Tibial nerve (tissue), 4 donors: ENCODE results near the gene ODR4.

Source experiments
- EP300 ChIP-seq, 2 donors: sonication (generic); formaldehyde crosslinking; IDR thresholded peaks; one replicate each; pipeline ENCODE4 v1.6.1; 2017; ENCODE audit warnings: antibody characterized with exemption in 2 of 2, mild to moderate bottlenecking in 1 of 2
- POLR2A ChIP-seq, 2 donors: fragments of 450-650 bp; IDR thresholded peaks; one replicate each; pipeline ENCODE4 v1.6.1; 2017; ENCODE audit warnings: antibody characterized with exemption in 2 of 2, mild to moderate bottlenecking in 2 of 2, moderate library complexity in 2 of 2
- TF ChIP-seq, protein P1 (sequence below), 5 experiments: fragments of 200-600 bp in 3 of 5; fragments of 450-650 bp in 2 of 5; sonication (generic) in 3 of 5; IDR thresholded peaks; one replicate each; pipeline ENCODE4 v1.5.1; 2016 to 2019; ENCODE audit warnings: antibody characterized with exemption in 5 of 5, mild to moderate bottlenecking in 3 of 5, moderate library complexity in 2 of 5

DNA sequence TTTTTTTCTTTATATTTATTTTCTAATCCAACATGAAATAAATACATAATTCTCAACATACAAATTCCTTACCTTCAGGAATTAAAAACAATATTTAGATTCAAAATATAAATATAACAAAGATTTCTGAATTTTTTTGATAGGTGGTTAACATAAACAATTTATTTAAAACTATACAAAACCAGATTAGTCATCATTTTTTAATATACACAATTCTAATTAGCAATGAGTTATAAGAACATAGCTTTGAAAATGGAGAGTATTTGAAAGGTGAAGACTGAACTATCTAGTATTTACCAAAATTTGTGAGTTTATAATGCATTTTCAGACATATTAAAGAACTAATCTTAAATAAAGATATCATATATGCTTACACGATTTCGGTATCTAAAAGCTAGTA lies 38.1 kb upstream of the ODR4 start:
- TF ChIP-seq, protein P1, sequence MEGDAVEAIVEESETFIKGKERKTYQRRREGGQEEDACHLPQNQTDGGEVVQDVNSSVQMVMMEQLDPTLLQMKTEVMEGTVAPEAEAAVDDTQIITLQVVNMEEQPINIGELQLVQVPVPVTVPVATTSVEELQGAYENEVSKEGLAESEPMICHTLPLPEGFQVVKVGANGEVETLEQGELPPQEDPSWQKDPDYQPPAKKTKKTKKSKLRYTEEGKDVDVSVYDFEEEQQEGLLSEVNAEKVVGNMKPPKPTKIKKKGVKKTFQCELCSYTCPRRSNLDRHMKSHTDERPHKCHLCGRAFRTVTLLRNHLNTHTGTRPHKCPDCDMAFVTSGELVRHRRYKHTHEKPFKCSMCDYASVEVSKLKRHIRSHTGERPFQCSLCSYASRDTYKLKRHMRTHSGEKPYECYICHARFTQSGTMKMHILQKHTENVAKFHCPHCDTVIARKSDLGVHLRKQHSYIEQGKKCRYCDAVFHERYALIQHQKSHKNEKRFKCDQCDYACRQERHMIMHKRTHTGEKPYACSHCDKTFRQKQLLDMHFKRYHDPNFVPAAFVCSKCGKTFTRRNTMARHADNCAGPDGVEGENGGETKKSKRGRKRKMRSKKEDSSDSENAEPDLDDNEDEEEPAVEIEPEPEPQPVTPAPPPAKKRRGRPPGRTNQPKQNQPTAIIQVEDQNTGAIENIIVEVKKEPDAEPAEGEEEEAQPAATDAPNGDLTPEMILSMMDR (IDR thresholded peaks at IDR 0.05): no peak
- TF ChIP-seq EP300 (IDR thresholded peaks at IDR 0.05) (no peak), POLR2A (IDR thresholded peaks at IDR 0.05) (no peak)
